ENCODE measurements around the gene ATP9B. TPM values are rescaled to one million over a fixed set of nuclear protein-coding genes. Genes with fewer than 3 reads are reported as not detected.
"Not testable (repeated sequence)": the region's sequence is repeated elsewhere in the genome, so short reads cannot be mapped to it uniquely, and the experiment has no call there.

The ATP9B gene
- total and polyA plus RNA-seq, 2 experiments from 2014 or later, result 8.5 to 12.8 TPM

DNA sequence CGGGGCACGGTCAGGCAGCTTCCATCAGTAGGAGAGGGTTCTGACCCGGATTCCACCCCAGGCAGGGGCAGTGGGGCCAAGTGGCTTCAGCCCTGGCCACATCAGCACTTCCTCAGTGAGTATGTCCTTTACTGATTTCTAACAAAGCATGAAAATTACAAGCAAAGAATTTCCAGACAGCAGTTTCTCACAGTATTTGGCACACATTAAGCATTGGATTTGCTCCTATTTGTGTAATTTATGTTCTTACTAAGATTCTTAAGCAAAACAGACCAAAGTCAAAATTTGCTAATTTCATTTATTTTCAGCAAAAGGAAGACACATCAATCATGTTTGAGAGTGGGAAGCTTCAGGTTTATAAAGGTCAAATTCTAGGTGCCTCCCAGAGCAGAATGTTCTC is 253.2 kb downstream of the ATP9B start:
- in situ Hi-C loops (cut with MboI), result no loop called here
- Histone ChIP-seq H3F3A (ENCODE audit: insufficient read depth) (no peaks in the 10 kb centered on the region), H3K4me1 (ENCODE audit: insufficient read depth) (peaks cover 4% of the 10 kb centered on the region; the same call in 1 of the 2 replicates), H3K4me2 (ENCODE audit: unreplicated experiment) (no peak overlapping the region), H3K9me2 (ENCODE audit: insufficient read depth) (no peaks in the 10 kb centered on the region), H3K9me3 (ENCODE audit: low read depth) (no peaks in the 10 kb centered on the region), H3K4me3 (no peak overlapping the region), H3K27me3 (replicated peaks; ENCODE audit: insufficient read depth) (no peaks in the 10 kb centered on the region), H3K9ac (no peak overlapping the region), H3K36me3 (ENCODE audit: low read depth) (no peaks in the 10 kb centered on the region), H3K79me2 (ENCODE audit: insufficient read depth) (no peaks in the 10 kb centered on the region), H3K27ac (no peak overlapping the region), H2AFZ (no peak overlapping the region), H4K20me1 (ENCODE audit: insufficient read depth) (no peaks in the 10 kb centered on the region)
- 0 to 15% methylated on average over 3 of the region's 3 CpGs for WGBS, 2 experiments (ENCODE audit: low coverage in 1 of 2, low lambda C conversion rate in 2 of 2, missing lambda C conversion rate in 2 of 2)
- TF ChIP-seq EZH2phosphoT487 (IDR thresholded peaks at IDR 0.05; ENCODE audit: insufficient read depth, low read depth), result no peak
- TF ChIP-seq EZH2 (IDR thresholded peaks at IDR 0.05; ENCODE audit: insufficient read depth, poor library complexity, severe bottlenecking), result no peak
- no peak for DNase-seq

DNA sequence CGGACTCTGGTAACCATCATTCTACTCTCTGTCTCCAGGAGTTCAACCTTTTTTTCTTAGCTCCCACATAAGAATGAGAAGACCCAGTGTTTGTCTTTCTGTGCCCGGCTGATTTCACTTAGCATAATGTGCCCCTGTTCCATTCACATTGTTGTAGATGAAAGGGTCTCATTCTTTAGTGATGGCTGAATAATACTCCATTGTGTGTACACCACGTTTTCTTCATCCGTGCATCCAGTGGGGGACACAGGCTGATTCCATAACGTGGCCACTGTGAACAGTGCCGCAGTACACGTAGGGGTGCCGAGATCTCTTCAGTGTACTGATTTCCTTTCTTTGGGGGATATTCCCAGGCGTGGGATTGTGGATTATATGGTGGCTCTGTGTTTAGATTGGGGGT is 254.3 kb downstream of the ATP9B start:
- H3K4me2 ChIP-seq (ENCODE audit: unreplicated experiment), result no peak overlapping the region
- H3K4me1 ChIP-seq (ENCODE audit: insufficient read depth), result peaks cover 4% of the 10 kb centered on the region; the same call in 1 of the 2 replicates
- no peak overlapping the region for H3K9ac ChIP-seq
- 93 to 97% methylated on average over 9 of the region's 9 CpGs for WGBS, 2 experiments (ENCODE audit: low coverage in 1 of 2, low lambda C conversion rate in 2 of 2, missing lambda C conversion rate in 2 of 2)
- no peak overlapping the region for H3K27ac ChIP-seq
- no peaks in the 10 kb centered on the region for H3K27me3 ChIP-seq (replicated peaks; ENCODE audit: insufficient read depth)
- TF ChIP-seq EZH2 (IDR thresholded peaks at IDR 0.05; ENCODE audit: insufficient read depth, poor library complexity, severe bottlenecking) (no peak), EZH2phosphoT487 (IDR thresholded peaks at IDR 0.05; ENCODE audit: insufficient read depth, low read depth) (no peak)
- H3F3A ChIP-seq (ENCODE audit: insufficient read depth), result no peaks in the 10 kb centered on the region
- no peaks in the 10 kb centered on the region for H4K20me1 ChIP-seq (ENCODE audit: insufficient read depth)
- H3K9me2 ChIP-seq (ENCODE audit: insufficient read depth), result no peaks in the 10 kb centered on the region
- no peaks in the 10 kb centered on the region for H3K79me2 ChIP-seq (ENCODE audit: insufficient read depth)
- no peak overlapping the region for H3K4me3 ChIP-seq
- in situ Hi-C loops (cut with MboI), result no loop called here
- H3K36me3 ChIP-seq (ENCODE audit: low read depth), result no peaks in the 10 kb centered on the region
- no peak for DNase-seq
- H3K9me3 ChIP-seq (ENCODE audit: low read depth), result no peaks in the 10 kb centered on the region
- H2AFZ ChIP-seq, result no peak overlapping the region

DNA sequence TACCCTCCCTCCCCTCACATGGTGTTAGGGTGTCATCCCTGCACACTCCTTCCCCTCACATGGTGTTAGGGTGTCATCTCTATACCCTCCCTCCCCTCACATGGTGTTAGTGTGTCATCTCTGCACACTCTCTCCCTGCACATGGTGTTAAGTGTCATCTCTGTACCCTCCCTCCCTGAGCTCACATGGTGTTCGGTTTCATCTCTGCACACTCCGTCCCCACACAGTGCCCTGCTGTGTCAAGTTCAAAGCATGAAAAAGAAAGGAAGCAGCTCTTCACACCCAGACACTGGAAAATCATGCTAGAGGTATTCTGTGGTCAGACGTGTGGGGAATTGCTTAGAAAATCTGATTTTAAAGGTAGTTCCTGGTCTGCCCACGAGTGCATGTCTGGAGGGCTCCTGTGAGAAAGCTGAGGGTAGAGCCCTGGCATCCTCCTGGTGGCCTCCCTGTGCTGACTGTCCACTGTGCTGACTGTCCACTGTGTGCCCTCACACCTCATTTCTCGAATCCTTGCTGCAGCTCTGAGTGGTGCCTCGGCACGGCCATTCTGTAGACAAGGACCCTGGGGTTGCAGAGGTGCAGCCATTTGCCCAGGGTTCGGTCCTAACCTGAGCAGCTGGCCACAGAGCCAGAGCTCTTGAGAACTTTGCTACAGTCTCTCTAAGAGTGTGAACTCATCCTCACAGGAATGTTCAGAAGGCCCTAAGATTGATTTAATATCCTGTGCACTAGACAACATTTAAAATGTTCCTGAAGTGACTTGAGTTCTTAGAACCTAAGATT is 257.4 kb downstream of the ATP9B start:
- DNase-seq, result no peak
- Histone ChIP-seq H3F3A (ENCODE audit: insufficient read depth) (no peaks in the 10 kb centered on the region), H4K20me1 (ENCODE audit: insufficient read depth) (no peaks in the 10 kb centered on the region), H3K4me2 (ENCODE audit: unreplicated experiment) (no peak overlapping the region), H3K36me3 (ENCODE audit: low read depth) (no peaks in the 10 kb centered on the region), H3K9me3 (ENCODE audit: low read depth) (no peaks in the 10 kb centered on the region), H3K27ac (no peak overlapping the region), H3K9me2 (ENCODE audit: insufficient read depth) (no peaks in the 10 kb centered on the region), H3K79me2 (ENCODE audit: insufficient read depth) (no peaks in the 10 kb centered on the region), H3K9ac (no peak overlapping the region), H2AFZ (no peak overlapping the region), H3K27me3 (replicated peaks; ENCODE audit: insufficient read depth) (no peaks in the 10 kb centered on the region), H3K4me1 (ENCODE audit: insufficient read depth) (no peaks in the 10 kb centered on the region), H3K4me3 (no peak overlapping the region)
- in situ Hi-C loops (cut with MboI), result no loop called here
- TF ChIP-seq EZH2phosphoT487 (IDR thresholded peaks at IDR 0.05; ENCODE audit: insufficient read depth, low read depth) (no peak), EZH2 (IDR thresholded peaks at IDR 0.05; ENCODE audit: insufficient read depth, poor library complexity, severe bottlenecking) (no peak)
- WGBS, 2 experiments (ENCODE audit: low coverage in 1 of 2, low lambda C conversion rate in 2 of 2, missing lambda C conversion rate in 2 of 2), result 88 to 90% methylated on average over 8 of the region's 8 CpGs

DNA sequence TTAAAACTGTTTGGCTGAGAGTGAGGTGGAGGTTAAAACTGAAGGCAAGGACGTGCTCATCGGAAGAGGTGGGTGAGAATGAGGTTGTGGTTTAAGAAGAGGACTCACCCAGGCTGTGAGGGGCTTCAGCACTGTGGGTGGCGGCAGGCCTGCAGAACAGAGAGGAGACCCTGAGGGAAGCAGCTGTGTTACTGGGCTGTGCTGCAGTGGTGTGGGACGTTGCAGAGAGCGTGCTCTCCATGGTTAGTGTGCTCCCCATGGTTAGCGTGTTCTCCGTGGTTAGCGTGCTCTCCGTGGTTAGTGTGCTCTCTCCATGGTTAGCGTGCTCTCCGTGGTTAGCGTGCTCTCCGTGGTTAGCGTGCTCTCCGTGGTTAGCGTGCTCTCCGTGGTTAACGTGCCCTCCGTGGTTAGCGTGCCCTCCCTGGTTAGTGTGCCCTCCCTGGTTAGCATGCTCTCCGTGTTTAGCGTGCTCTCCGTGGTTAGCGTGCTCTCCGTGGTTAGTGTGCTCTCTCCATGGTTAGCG is 258.1 kb downstream of the ATP9B start:
- no peaks in the 10 kb centered on the region for H3K27me3 ChIP-seq (replicated peaks; ENCODE audit: insufficient read depth)
- no peak overlapping the region for H2AFZ ChIP-seq
- no peak for DNase-seq
- no peak overlapping the region for H3K27ac ChIP-seq
- no peaks in the 10 kb centered on the region for H3K4me1 ChIP-seq (ENCODE audit: insufficient read depth)
- no peaks in the 10 kb centered on the region for H3F3A ChIP-seq (ENCODE audit: insufficient read depth)
- H3K4me2 ChIP-seq (ENCODE audit: unreplicated experiment), result no peak overlapping the region
- TF ChIP-seq EZH2phosphoT487 (IDR thresholded peaks at IDR 0.05; ENCODE audit: insufficient read depth, low read depth) (no peak), EZH2 (IDR thresholded peaks at IDR 0.05; ENCODE audit: insufficient read depth, poor library complexity, severe bottlenecking) (no peak)
- in situ Hi-C loops (cut with MboI), result no loop called here
- no peaks in the 10 kb centered on the region for H3K9me2 ChIP-seq (ENCODE audit: insufficient read depth)
- H3K9ac ChIP-seq, result no peak overlapping the region
- WGBS, 2 experiments (ENCODE audit: low coverage in 1 of 2, low lambda C conversion rate in 2 of 2, missing lambda C conversion rate in 2 of 2), result 95 to 98% methylated on average over 11 to 26 of the region's 26 CpGs
- H3K9me3 ChIP-seq (ENCODE audit: low read depth), result no peaks in the 10 kb centered on the region
- H3K79me2 ChIP-seq (ENCODE audit: insufficient read depth), result no peaks in the 10 kb centered on the region
- no peak overlapping the region for H3K4me3 ChIP-seq
- H4K20me1 ChIP-seq (ENCODE audit: insufficient read depth), result no peaks in the 10 kb centered on the region
- H3K36me3 ChIP-seq (ENCODE audit: low read depth), result no peaks in the 10 kb centered on the region

DNA sequence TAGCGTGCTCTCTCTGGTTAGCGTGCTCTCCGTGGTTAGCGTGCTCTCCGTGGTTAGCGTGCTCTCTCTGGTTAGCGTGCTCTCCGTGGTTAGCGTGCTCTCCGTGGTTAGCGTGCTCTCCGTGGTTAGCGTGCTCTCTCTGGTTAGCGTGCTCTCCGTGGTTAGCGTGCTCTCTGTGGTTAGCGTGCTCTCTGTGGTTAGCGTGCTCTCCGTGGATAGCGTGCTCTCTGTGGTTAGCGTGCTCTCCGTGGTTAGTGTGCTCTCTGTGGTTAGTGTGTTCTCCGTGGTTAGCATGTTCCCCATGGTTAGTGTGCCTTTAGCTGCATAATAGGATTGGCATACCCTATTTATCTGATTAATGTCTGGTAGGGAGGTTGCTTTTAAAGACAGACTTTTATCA is 258.7 kb downstream of the ATP9B start:
- H4K20me1 ChIP-seq (ENCODE audit: insufficient read depth); H3F3A ChIP-seq (ENCODE audit: insufficient read depth); H3K79me2 ChIP-seq (ENCODE audit: insufficient read depth); H3K36me3 ChIP-seq (ENCODE audit: low read depth); H3K4me1 ChIP-seq (ENCODE audit: insufficient read depth); DNase-seq; H3K27ac ChIP-seq; H3K9ac ChIP-seq; H3K4me2 ChIP-seq (ENCODE audit: unreplicated experiment); H2AFZ ChIP-seq; H3K27me3 ChIP-seq (replicated peaks; ENCODE audit: insufficient read depth); H3K9me3 ChIP-seq (ENCODE audit: low read depth); H3K9me2 ChIP-seq (ENCODE audit: insufficient read depth); H3K4me3 ChIP-seq; in situ Hi-C loops (cut with MboI): not testable (repeated sequence)
- 98 to 100% methylated on average over 12 to 23 of the region's 23 CpGs for WGBS, 2 experiments (ENCODE audit: low coverage in 1 of 2, low lambda C conversion rate in 2 of 2, missing lambda C conversion rate in 2 of 2)

All from GM23248 (cell line).